GM13976 (cell line): Measurements from ENCODE around the gene CDKN1C.

Experiments used
- DNase-seq: peaks from one replicate; pipeline ENCODE4 v3.0.0; 2012; ENCODE audit warnings: low spot score
- in situ Hi-C: fragments of 300-500 bp; cut with MboI; formaldehyde crosslinking; loops from one replicate; pipeline ENCODE4 v1.12.0; 2022; ENCODE audit warnings: low sequenced_read_pairs, mixed read lengths, inconsistent platforms; ENCODE audit not compliant: unreplicated experiment
- TF ChIP-seq, protein P1 (sequence below): IDR thresholded peaks from 2 replicates; pipeline ENCODE4 v1.5.1; 2012; ENCODE audit warnings: borderline replicate concordance, mild to moderate bottlenecking; ENCODE audit not compliant: insufficient read depth; ENCODE audit errors: extremely low read depth, missing control alignments, control extremely low read depth

The CDKN1C gene

GRCh38 chr11:2848497-2848896 lies 37.1 kb downstream of the CDKN1C start:
- DNase-seq, result no peak
- TF ChIP-seq, protein P1, sequence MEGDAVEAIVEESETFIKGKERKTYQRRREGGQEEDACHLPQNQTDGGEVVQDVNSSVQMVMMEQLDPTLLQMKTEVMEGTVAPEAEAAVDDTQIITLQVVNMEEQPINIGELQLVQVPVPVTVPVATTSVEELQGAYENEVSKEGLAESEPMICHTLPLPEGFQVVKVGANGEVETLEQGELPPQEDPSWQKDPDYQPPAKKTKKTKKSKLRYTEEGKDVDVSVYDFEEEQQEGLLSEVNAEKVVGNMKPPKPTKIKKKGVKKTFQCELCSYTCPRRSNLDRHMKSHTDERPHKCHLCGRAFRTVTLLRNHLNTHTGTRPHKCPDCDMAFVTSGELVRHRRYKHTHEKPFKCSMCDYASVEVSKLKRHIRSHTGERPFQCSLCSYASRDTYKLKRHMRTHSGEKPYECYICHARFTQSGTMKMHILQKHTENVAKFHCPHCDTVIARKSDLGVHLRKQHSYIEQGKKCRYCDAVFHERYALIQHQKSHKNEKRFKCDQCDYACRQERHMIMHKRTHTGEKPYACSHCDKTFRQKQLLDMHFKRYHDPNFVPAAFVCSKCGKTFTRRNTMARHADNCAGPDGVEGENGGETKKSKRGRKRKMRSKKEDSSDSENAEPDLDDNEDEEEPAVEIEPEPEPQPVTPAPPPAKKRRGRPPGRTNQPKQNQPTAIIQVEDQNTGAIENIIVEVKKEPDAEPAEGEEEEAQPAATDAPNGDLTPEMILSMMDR, result no peak
- in situ Hi-C loops, result no loop called here

GRCh38 chr11:2847561-2847960 lies 38.0 kb downstream of the CDKN1C start:
- in situ Hi-C loops, result no loop called here
- TF ChIP-seq, protein P1, result no peak
- DNase-seq, result no peak

GRCh38 chr11:2846470-2846869 lies 39.1 kb downstream of the CDKN1C start:
- in situ Hi-C loops, result no loop called here
- TF ChIP-seq, protein P1, result no peak
- DNase-seq, result no peak

- in situ Hi-C loops, result no loop called here
- no peak for DNase-seq
- TF ChIP-seq, protein P1, result no peak
These were observed 39.5 kb downstream of the CDKN1C start for GRCh38 chr11:2846056-2846455.

DNA sequence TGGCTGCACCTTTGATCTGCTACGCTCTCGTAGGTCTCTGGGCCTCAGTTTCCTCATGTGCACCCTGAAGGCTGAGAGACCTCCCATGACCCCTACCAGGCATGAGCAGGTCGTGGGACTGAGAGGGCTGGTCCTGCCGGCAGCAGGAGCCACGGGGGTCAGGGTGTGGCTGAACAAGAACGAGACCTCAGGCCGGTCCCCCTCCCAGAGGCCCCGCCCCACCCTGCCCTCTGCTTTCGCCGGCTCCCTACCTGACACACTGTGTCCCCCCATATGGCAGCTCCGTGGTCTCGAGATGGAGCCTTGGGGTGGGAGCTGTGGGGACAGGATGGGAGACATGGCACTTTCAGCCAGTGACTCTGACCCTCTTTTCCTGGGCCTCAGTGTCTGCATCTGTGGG lies 40.6 kb downstream of the CDKN1C start:
- in situ Hi-C loops, result no loop called here
- TF ChIP-seq, protein P1, result no peak
- DNase-seq, result no peak

GRCh38 chr11:2844116-2844842 lies 41.3 kb downstream of the CDKN1C start:
- in situ Hi-C loops, result no loop called here
- TF ChIP-seq, protein P1, result no peak
- DNase-seq, result no peak
